Lung (tissue), 12 donors: ENCODE results near the gene SWI5. TPM values are rescaled to one million over a fixed set of nuclear protein-coding genes. Genes with fewer than 3 reads are reported as not detected.

Experiments used
- ATAC-seq: fragments of 200-7000 bp; cut with Tn5 transposase; one replicate; pipeline ENCODE4 v1.9.1; 2020; ENCODE audit warnings: moderate number of reproducible peaks; ENCODE audit not compliant: insufficient read depth, low FRiP score
- DNase-seq, 3 donors: peaks; one replicate each; pipeline ENCODE4 v3.0.0-alpha.2; 2013 to 2017
- H3K27ac ChIP-seq, 2 donors: one replicate each; pipeline ENCODE4 v1.5.1; 2013; ENCODE audit warnings: mild to moderate bottlenecking in 2 of 2, moderate library complexity in 2 of 2, control low read depth in 1 of 2, inconsistent platforms in 1 of 2, low read depth in 1 of 2, low read length in 1 of 2
- H3K27me3 ChIP-seq, 3 donors: one replicate each; pipeline ENCODE4 v1.5.1; 2013; ENCODE audit warnings: low read length in 2 of 3; ENCODE audit not compliant: control insufficient read depth in 3 of 3, insufficient read depth in 3 of 3
- H3K36me3 ChIP-seq, 4 donors: one replicate each; pipeline ENCODE4 v1.5.1; 2013; ENCODE audit warnings: low read length in 4 of 4, mild to moderate bottlenecking in 1 of 4, moderate library complexity in 1 of 4; ENCODE audit not compliant: control insufficient read depth in 4 of 4, insufficient read depth in 4 of 4
- H3K4me1 ChIP-seq, 5 donors: one replicate each; pipeline ENCODE4 v1.5.1; 2013; ENCODE audit warnings: low read length in 5 of 5, mild to moderate bottlenecking in 2 of 5, moderate library complexity in 1 of 5; ENCODE audit not compliant: control insufficient read depth in 5 of 5, insufficient read depth in 5 of 5
- H3K4me3 ChIP-seq: one replicate; pipeline ENCODE4 v1.5.1; 2013; ENCODE audit warnings: mild to moderate bottlenecking, control low read depth, moderate library complexity
- H3K9ac ChIP-seq, 2 donors: one replicate each; pipeline ENCODE4 v1.5.1; 2013; ENCODE audit warnings: low read length in 2 of 2, control low read depth in 1 of 2; ENCODE audit not compliant: insufficient read depth in 1 of 2
- H3K9me3 ChIP-seq, 4 donors: one replicate each; pipeline ENCODE4 v1.5.1; 2013; ENCODE audit warnings: low read length in 3 of 4, mild to moderate bottlenecking in 1 of 4, moderate library complexity in 1 of 4; ENCODE audit not compliant: control insufficient read depth in 4 of 4, insufficient read depth in 3 of 4
- CTCF ChIP-seq: IDR thresholded peaks from 2 replicates; pipeline ENCODE4 v1.5.1; 2012; ENCODE audit warnings: mild to moderate bottlenecking; ENCODE audit errors: control extremely low read depth, extremely low read depth
- WGBS, 2 donors: extraction: QIAGEN DNeasy Blood & Tissue Kit; methylation state at CpG; one replicate each; pipeline ENCODE4 v1.1.7; 2013; 5-methylcytosine and 5-hydroxymethylcytosine counted together
- polyA plus RNA-seq, 2 donors: library from polyadenylated mRNA; stranded (reverse); fragments of 200-250 nt; gene quantifications; one replicate each; pipeline ENCODE4 v1.2.1, GENCODE V29; 2013
- total RNA-seq, 2 donors: library from RNA; depleted of rRNA in 1 of 2; stranded (reverse); fragments of >200 nt in 1 of 2; gene quantifications; one replicate each; pipeline ENCODE4 v1.2.1, GENCODE V29; 2014 to 2021
- donor health status: control.
- donor health status: control.
- donor health status: Bipolar disorder and iron deficiency.
- donor health status: healthy.
- donor health status: DM: yes; HTN: yes; CAD: no.

Gene SWI5
- total and polyA plus RNA-seq, 4 donors, result 19.6 to 28.4 (median 23.2) TPM

GRCh38 chr9:128280084-128280622 is 4.1 kb downstream of the SWI5 start:
- H3K4me1 ChIP-seq, result peaks cover 0 to 13% (median 8%) of the 10 kb centered on the region in 5 donors
- H3K27ac ChIP-seq, result peak overlapping the region in 1 of 2 donors; percentile 58
- DNase-seq (no peak), ATAC-seq (no peak)
- H3K9me3 ChIP-seq, result no peaks in the 10 kb centered on the region
- H3K36me3 ChIP-seq, result peaks cover 0 to under 1% (median 0%) of the 10 kb centered on the region in 4 donors
- no peaks in the 10 kb centered on the region for H3K27me3 ChIP-seq
- WGBS, 2 donors, result 50 to 79% methylated on average over 5 of the region's 5 CpGs
- H3K4me3 ChIP-seq, result no peak overlapping the region
- no peak overlapping the region for H3K9ac ChIP-seq
- no peak for TF ChIP-seq CTCF

GRCh38 chr9:128282500-128282899 is 6.4 kb downstream of the SWI5 start:
- H3K27ac ChIP-seq, result no peak overlapping the region
- no peak overlapping the region for H3K4me3 ChIP-seq
- ATAC-seq (no peak), DNase-seq (no peak)
- peaks cover 0 to 3% (median 2%) of the 10 kb centered on the region in 5 donors for H3K4me1 ChIP-seq
- H3K9me3 ChIP-seq, result no peaks in the 10 kb centered on the region
- 93 to 95% methylated on average over 6 of the region's 6 CpGs for WGBS, 2 donors
- H3K36me3 ChIP-seq, result peaks cover 0 to 10% (median 4%) of the 10 kb centered on the region in 4 donors
- TF ChIP-seq CTCF, result no peak
- H3K27me3 ChIP-seq, result no peaks in the 10 kb centered on the region
- H3K9ac ChIP-seq, result no peak overlapping the region

GRCh38 chr9:128285033-128285784 is 9.1 kb downstream of the SWI5 start:
- Histone ChIP-seq H3K27ac (no peak overlapping the region), H3K4me3 (no peak overlapping the region), H3K27me3 (no peaks in the 10 kb centered on the region), H3K9me3 (no peaks in the 10 kb centered on the region), H3K9ac (no peak overlapping the region), H3K4me1 (no peaks in the 10 kb centered on the region), H3K36me3 (peaks cover 0 to 17% (median 5%) of the 10 kb centered on the region in 4 donors)
- WGBS, 2 donors, result 95 to 98% methylated on average over 12 of the region's 12 CpGs
- DNase-seq (no peak), ATAC-seq (no peak)
- TF ChIP-seq CTCF, result no peak
